Measurements from ENCODE around the gene DDX17.
"Not testable (repeated sequence)": the region's sequence is repeated elsewhere in the genome, so short reads cannot be mapped to it uniquely, and the experiment has no call there.

The DDX17 gene

GRCh38 chr22:38490915-38491314 lies 15.2 kb downstream of the DDX17 start:
- no peak for DNase-seq

- no peak for DNase-seq
Observed at GRCh38 chr22:38490475-38490874, 15.6 kb downstream of the DDX17 start.

GRCh38 chr22:38489561-38490145 lies 16.5 kb downstream of the DDX17 start:
- no peak for DNase-seq

- DNase-seq: no peak
Observed at GRCh38 chr22:38489142-38489541, 17.0 kb downstream of the DDX17 start.

- no peak for DNase-seq
Observed at GRCh38 chr22:38487946-38488345, 18.2 kb downstream of the DDX17 start.

GRCh38 chr22:38485783-38486182 lies 20.3 kb downstream of the DDX17 start:
- DNase-seq: no peak

- DNase-seq: no peak
Observed at GRCh38 chr22:38484244-38484643, 21.9 kb downstream of the DDX17 start.

GRCh38 chr22:38482662-38483308 lies 23.3 kb downstream of the DDX17 start:
- no peak for DNase-seq

- no peak for DNase-seq
Observed at GRCh38 chr22:38481871-38482332, 24.2 kb downstream of the DDX17 start.

GRCh38 chr22:38481162-38481870 lies 24.8 kb downstream of the DDX17 start:
- no peak for DNase-seq

- DNase-seq: no peak
Observed at GRCh38 chr22:38479096-38479837, 26.8 kb downstream of the DDX17 start.

GRCh38 chr22:38477585-38477984 lies 28.5 kb downstream of the DDX17 start:
- no peak for DNase-seq

GRCh38 chr22:38474003-38474607 lies 32.0 kb downstream of the DDX17 start:
- DNase-seq: no peak

- no peak for DNase-seq
Observed at GRCh38 chr22:38471237-38471636, 34.9 kb downstream of the DDX17 start.

- not testable (repeated sequence) for DNase-seq
Observed at GRCh38 chr22:38470179-38470578, 35.9 kb downstream of the DDX17 start.

- no peak for DNase-seq
Observed at GRCh38 chr22:38469306-38469781, 36.8 kb downstream of the DDX17 start.

GRCh38 chr22:38468443-38469305 lies 37.4 kb downstream of the DDX17 start:
- no peak for DNase-seq

- no peak for DNase-seq
Observed at GRCh38 chr22:38467904-38468442, 38.1 kb downstream of the DDX17 start, which contains the start of gene KDELR3. KDELR3 (plus strand) TSS chr22:38468096; CDS start chr22:38468234, 138 bp downstream.

- DNase-seq: no peak
Observed at GRCh38 chr22:38467438-38467903, 38.6 kb downstream of the DDX17 start.

GRCh38 chr22:38465673-38466490 lies 40.2 kb downstream of the DDX17 start:
- DNase-seq: no peak

All from NCI-H187 treated with DMSO at 0.1 percent for 48 hours (cell line).